Endothelial cell of umbilical vein (primary cell): ENCODE data around the gene SORCS1. TPM values are rescaled to one million over a fixed set of nuclear protein-coding genes. Genes with fewer than 3 reads are reported as not detected.

ENCODE experiments used
- BruUV-seq: library from RNA; stranded (reverse); fragments of 400-500 nt; replicated peaks from 2 replicates; lab custom pipeline; 2021; lab: Mats Ljungman, UMichigan
- CTCF ChIA-PET: fragments of 300-600, 350-600 bp; sonication (Branson Sonifier 250); formaldehyde crosslinking; loops from one replicate; lab custom pipeline; 2021; ENCODE audit warnings: antibody characterized with exemption, inconsistent platforms; lab: Charles Lee
- POLR2A ChIA-PET: fragments of 300-600, 350-600 bp; sonication (Branson Sonifier 250); formaldehyde crosslinking; loops from one replicate; lab custom pipeline; 2021; ENCODE audit warnings: antibody characterized with exemption, inconsistent platforms; lab: Charles Lee
- DNase-seq: peaks from one replicate; pipeline ENCODE4 v3.0.0-alpha.2; 2011; ENCODE audit warnings: low read depth, low spot score
- FAIRE-seq: peaks from 2 replicates; lab custom pipeline; 2011; peaks lifted over from hg19 to GRCh38; lab: Jason Lieb, UNC
- H2AFZ ChIP-seq: 2 replicates; pipeline ENCODE4 v1.6.0; 2012; ENCODE audit warnings: low read depth, low read length, control low read depth, inconsistent platforms
- H3K27ac ChIP-seq: 2 replicates; pipeline ENCODE4 v1.5.1; 2011; ENCODE audit warnings: low read depth, mild to moderate bottlenecking, control low read depth, low read length, moderate library complexity; ENCODE audit not compliant: insufficient read depth
- H3K27me3 ChIP-seq, 2 experiments: 2 replicates each; pipeline versions ENCODE4 v1.6.0 to v1.6.1; 2011; ENCODE audit warnings: low read length in 2 of 2, mixed read lengths in 1 of 2; ENCODE audit not compliant: control insufficient read depth in 2 of 2, insufficient read depth in 2 of 2
- H3K36me3 ChIP-seq, 2 experiments: 2 replicates in 1 of 2; 3 replicates in 1 of 2; pipeline ENCODE4 v1.5.1; 2011; ENCODE audit warnings: low read length in 2 of 2, mild to moderate bottlenecking in 1 of 2, moderate library complexity in 1 of 2; ENCODE audit not compliant: control insufficient read depth in 2 of 2, insufficient read depth in 2 of 2; ENCODE audit errors: extremely low read depth in 1 of 2
- H3K4me1 ChIP-seq: 3 replicates; pipeline ENCODE4 v1.5.1; 2011; ENCODE audit warnings: mild to moderate bottlenecking, low read length; ENCODE audit not compliant: control insufficient read depth, insufficient read depth; ENCODE audit errors: extremely low read depth
- H3K4me2 ChIP-seq: 2 replicates; pipeline ENCODE4 v1.6.1; 2011; ENCODE audit warnings: low read length, control low read depth, mixed read lengths; ENCODE audit not compliant: insufficient read depth
- H3K4me3 ChIP-seq, 3 experiments: fragments of 200-600 bp in 1 of 3; sonication (generic), shearing (Covaris generic) in 1 of 3; replicated peaks in 1 of 3; 2 replicates each; pipeline ENCODE4 v1.5.1; 2011 to 2016; ENCODE audit warnings: control low read depth in 3 of 3, low read length in 3 of 3, mild to moderate bottlenecking in 2 of 3, inconsistent platforms in 1 of 3, low read depth in 1 of 3, moderate library complexity in 1 of 3; ENCODE audit not compliant: insufficient read depth in 1 of 3
- H3K79me2 ChIP-seq: 2 replicates; pipeline ENCODE4 v1.6.0; 2012; ENCODE audit warnings: low read length, inconsistent platforms; ENCODE audit not compliant: control insufficient read depth, insufficient read depth
- H3K9ac ChIP-seq: replicated peaks from 2 replicates; pipeline ENCODE3; 2011; ENCODE audit warnings: low read length, control low read depth; ENCODE audit not compliant: insufficient read depth; ENCODE audit errors: extremely low read depth
- H3K9me1 ChIP-seq: replicated peaks from 3 replicates; pipeline ENCODE4 v1.6.0; 2011; ENCODE audit warnings: mild to moderate bottlenecking, low read length; ENCODE audit not compliant: control insufficient read depth, insufficient read depth; ENCODE audit errors: extremely low read depth
- H3K9me3 ChIP-seq: replicated peaks from 2 replicates; pipeline ENCODE4 v1.5.1; 2012; ENCODE audit warnings: low read length, inconsistent platforms; ENCODE audit not compliant: control insufficient read depth, insufficient read depth
- H4K20me1 ChIP-seq: replicated peaks from 2 replicates; pipeline ENCODE3; 2011; ENCODE audit warnings: mild to moderate bottlenecking, low read length; ENCODE audit not compliant: control insufficient read depth, insufficient read depth; ENCODE audit errors: extremely low read depth
- EZH2 ChIP-seq: IDR thresholded peaks from 2 replicates; pipeline ENCODE4 v1.6.1; 2012; ENCODE audit warnings: borderline replicate concordance, low read depth, mild to moderate bottlenecking, moderate library complexity, low read length, inconsistent platforms; ENCODE audit not compliant: severe bottlenecking
- FOS ChIP-seq: IDR thresholded peaks from 2 replicates; pipeline ENCODE4 v1.6.1; 2011; ENCODE audit warnings: mild to moderate bottlenecking, low read length, moderate library complexity, borderline replicate concordance; ENCODE audit not compliant: insufficient read depth
- GATA2 ChIP-seq: IDR thresholded peaks from 2 replicates; pipeline ENCODE4 v1.7.0; 2011; ENCODE audit warnings: low read depth, mild to moderate bottlenecking, moderate library complexity, mixed read lengths, low read length; ENCODE audit not compliant: insufficient read length, insufficient read depth
- JUN ChIP-seq: IDR thresholded peaks from 2 replicates; pipeline ENCODE4 v1.6.1; 2011; ENCODE audit warnings: borderline replicate concordance, low read depth; ENCODE audit not compliant: insufficient read length, insufficient read depth
- MYC ChIP-seq: IDR thresholded peaks from one replicate; pipeline ENCODE4 v1.6.1; 2011; ENCODE audit warnings: mild to moderate bottlenecking, low read depth, low read length
- POLR2A ChIP-seq: IDR thresholded peaks from 2 replicates; pipeline ENCODE4 v1.6.1; 2012; ENCODE audit warnings: low read depth, mild to moderate bottlenecking, control low read depth, low read length
- POLR2AphosphoS5 ChIP-seq: IDR thresholded peaks from 2 replicates; pipeline ENCODE4 v1.6.1; 2012; ENCODE audit warnings: low read depth, mild to moderate bottlenecking, control low read depth, low read length, moderate library complexity; ENCODE audit not compliant: insufficient read depth
- dilution Hi-C: fragments of 300-500 bp; cut with MboI; formaldehyde crosslinking; loops from one replicate; pipeline ENCODE4 v1.15.0; 2019; ENCODE audit warnings: low sequenced_read_pairs; ENCODE audit not compliant: extremely low pct_ligation_motif_present
- intact Hi-C: fragments of 100-400 bp; cut with micrococcal nuclease; formaldehyde crosslinking; loops from one replicate; pipeline ENCODE4 v1.10.0; 2022
- polyA plus RNA-seq, 4 experiments: library from polyadenylated mRNA; depleted of rRNA in 3 of 4; stranded (reverse) in 3 of 4; unstranded in 1 of 4; fragments of >200 nt; gene quantifications; 2 replicates each; pipeline versions ENCODE4 v1.2.1 to v1.2.3, GENCODE V29; 2011 to 2012; ENCODE audit warnings: missing spikeins in 1 of 4
- total RNA-seq: library from RNA; stranded (reverse); gene quantifications from 2 replicates; pipeline ENCODE4 v1.2.3, GENCODE V29; 2021
- TF ChIP-seq, protein P1 (sequence below): IDR thresholded peaks from 2 replicates; pipeline ENCODE4 v1.6.1; 2011; ENCODE audit not compliant: insufficient read depth, insufficient read length
- TF ChIP-seq, protein P2 (sequence below), 2 donors: IDR thresholded peaks; 1 replicate in 1 of 2; 2 replicates in 1 of 2; pipeline ENCODE4 v1.5.1; 2011; ENCODE audit warnings: low read length in 2 of 2, mild to moderate bottlenecking in 2 of 2, moderate library complexity in 2 of 2, control low read depth in 1 of 2, inconsistent platforms in 1 of 2, low read depth in 1 of 2; ENCODE audit not compliant: insufficient read depth in 1 of 2; ENCODE audit errors: extremely low read depth in 1 of 2

SORCS1 gene
- total and polyA plus RNA-seq, 2 donors (not counting 3 experiments of a cell fraction or from before 2014, with no cell fraction given) = not detected

DNA sequence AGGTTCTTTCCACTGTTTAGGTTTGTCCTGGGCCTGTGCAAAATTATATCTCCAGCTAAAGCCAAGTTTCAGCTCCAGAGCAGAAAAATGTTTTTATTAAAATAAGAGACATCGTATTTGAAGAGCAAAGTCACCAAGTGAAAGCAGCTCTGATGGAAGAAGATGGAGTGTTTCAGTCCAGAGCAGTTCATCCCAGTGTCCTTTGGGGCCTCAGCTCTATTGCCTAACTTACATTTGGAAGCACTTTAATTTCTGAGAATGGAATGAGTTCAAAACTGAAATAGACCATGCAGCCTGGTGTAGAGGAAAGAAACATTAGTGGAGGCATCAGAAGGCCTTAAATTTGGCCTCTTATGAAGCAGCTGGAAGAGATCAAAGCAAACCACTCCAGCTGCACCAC is 545.2 kb downstream of the SORCS1 start:
- Histone ChIP-seq H3K27me3 (no peaks in the 10 kb centered on the region), H3K4me1 (no peaks in the 10 kb centered on the region), H3K9me1 (no peaks in the 10 kb centered on the region), H3K27ac (no peak overlapping the region), H3K9me3 (peaks cover 2% of the 10 kb centered on the region), H3K36me3 (no peaks in the 10 kb centered on the region), H2AFZ (no peak overlapping the region), H3K79me2 (no peaks in the 10 kb centered on the region), H4K20me1 (no peaks in the 10 kb centered on the region), H3K4me2 (no peak overlapping the region), H3K9ac (no peak overlapping the region), H3K4me3 (no peak overlapping the region)
- BruUV-seq = no TSS peak
- ChIA-PET POLR2A (no interaction called here), CTCF (no interaction called here)
- FAIRE-seq = no peak
- dilution Hi-C loops = no loop called here
- TF ChIP-seq, protein P1, sequence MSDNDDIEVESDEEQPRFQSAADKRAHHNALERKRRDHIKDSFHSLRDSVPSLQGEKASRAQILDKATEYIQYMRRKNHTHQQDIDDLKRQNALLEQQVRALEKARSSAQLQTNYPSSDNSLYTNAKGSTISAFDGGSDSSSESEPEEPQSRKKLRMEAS = no peak
- TF ChIP-seq JUN (no peak), EZH2 (no peak), POLR2A (no peak), GATA2 (no peak), POLR2AphosphoS5 (no peak), MYC (no peak), FOS (no peak)
- TF ChIP-seq, protein P2, sequence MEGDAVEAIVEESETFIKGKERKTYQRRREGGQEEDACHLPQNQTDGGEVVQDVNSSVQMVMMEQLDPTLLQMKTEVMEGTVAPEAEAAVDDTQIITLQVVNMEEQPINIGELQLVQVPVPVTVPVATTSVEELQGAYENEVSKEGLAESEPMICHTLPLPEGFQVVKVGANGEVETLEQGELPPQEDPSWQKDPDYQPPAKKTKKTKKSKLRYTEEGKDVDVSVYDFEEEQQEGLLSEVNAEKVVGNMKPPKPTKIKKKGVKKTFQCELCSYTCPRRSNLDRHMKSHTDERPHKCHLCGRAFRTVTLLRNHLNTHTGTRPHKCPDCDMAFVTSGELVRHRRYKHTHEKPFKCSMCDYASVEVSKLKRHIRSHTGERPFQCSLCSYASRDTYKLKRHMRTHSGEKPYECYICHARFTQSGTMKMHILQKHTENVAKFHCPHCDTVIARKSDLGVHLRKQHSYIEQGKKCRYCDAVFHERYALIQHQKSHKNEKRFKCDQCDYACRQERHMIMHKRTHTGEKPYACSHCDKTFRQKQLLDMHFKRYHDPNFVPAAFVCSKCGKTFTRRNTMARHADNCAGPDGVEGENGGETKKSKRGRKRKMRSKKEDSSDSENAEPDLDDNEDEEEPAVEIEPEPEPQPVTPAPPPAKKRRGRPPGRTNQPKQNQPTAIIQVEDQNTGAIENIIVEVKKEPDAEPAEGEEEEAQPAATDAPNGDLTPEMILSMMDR (IDR thresholded peaks at IDR 0.05; ENCODE audit: extremely low read depth in 1 of 2, insufficient read depth in 1 of 2, low read depth in 1 of 2, low read length in 2 of 2) = no peak
- no peak for DNase-seq
- intact Hi-C loops = no loop called here
